Activated naive CD4-positive, alpha-beta T cell treated with anti-CD3 and anti-CD28 coated beads for 36 hours (primary cell): Measurements from ENCODE around the gene FOXM1. TPM values are rescaled to one million over a fixed set of nuclear protein-coding genes. Genes with fewer than 3 reads are reported as not detected.

ENCODE experiments used
- CTCF ChIA-PET: fragments of 350-600 bp; sonication (Branson Sonifier 250); formaldehyde crosslinking; loops from one replicate; lab custom pipeline; 2021; ENCODE audit warnings: antibody characterized with exemption; lab: Charles Lee
- DNase-seq: peaks from one replicate; pipeline ENCODE4 v3.0.0-alpha.2; 2020
- H3K27ac Mint-ChIP-seq: one replicate; pipeline ENCODE4 v1.8.0; 2021; ENCODE audit warnings: mild to moderate bottlenecking, mixed read lengths
- H3K27me3 Mint-ChIP-seq: one replicate; pipeline ENCODE4 v1.8.0; 2021; ENCODE audit warnings: low read depth, mixed read lengths
- H3K36me3 Mint-ChIP-seq: one replicate; pipeline ENCODE4 v1.8.0; 2021; ENCODE audit warnings: low read depth, mixed read lengths
- H3K4me1 Mint-ChIP-seq: one replicate; pipeline ENCODE4 v1.8.0; 2021; ENCODE audit warnings: low read depth, mixed read lengths
- H3K4me3 Mint-ChIP-seq: one replicate; pipeline ENCODE4 v1.8.0; 2021; ENCODE audit warnings: mild to moderate bottlenecking, moderate library complexity, mixed read lengths
- H3K9me3 Mint-ChIP-seq: one replicate; pipeline ENCODE4 v1.8.0; 2021; ENCODE audit warnings: mixed read lengths
- intact Hi-C: fragments of 100-400 bp; cut with micrococcal nuclease; formaldehyde crosslinking; loops from one replicate; pipeline ENCODE4 v1.15.1; 2023
- total RNA-seq, 2 experiments: library from RNA; stranded (reverse); gene quantifications; one replicate each; pipeline ENCODE4 v1.2.3, GENCODE V29; 2021

Gene FOXM1
- total RNA-seq, 2 experiments from 2014 or later, result 74.6 to 80.5 TPM

- H3K9me3 Mint-ChIP-seq, result no peaks in the 10 kb centered on the region
- CTCF ChIA-PET, result interaction anchor here (0.5 to 2.1 kb wide), 4 partner anchors 14 to 100 kb away, joined by 5 to 10 read pairs (median 5); no protein-coding TSS in a partner anchor
- peaks cover 9% of the 10 kb centered on the region for H3K36me3 Mint-ChIP-seq
- peak within 1 kb of the TSS; percentile 99 for H3K4me3 Mint-ChIP-seq
- peaks cover 25% of the 10 kb centered on the region for H3K4me1 Mint-ChIP-seq
- no peaks in the 10 kb centered on the region for H3K27me3 Mint-ChIP-seq
- DNase-seq, result peak; percentile 98
- H3K27ac Mint-ChIP-seq, result peak within 1 kb of the TSS; percentile 98
- intact Hi-C loops, result loop anchor here (1.0 to 2.0 kb wide), 6 partner anchors 18 to 1016 kb away; partner anchors contain the start of genes FKBP4, FOXM1, RHNO1 and TULP3
Observed at GRCh38 chr12:2812290-2813213, 64.4 kb downstream of the FOXM1 start, which contains the start of gene ITFG2. Gene ITFG2 (plus strand): TSS chr12:2812668. CDS start chr12:2812761, 93 bp downstream.

GRCh38 chr12:2811801-2812200 is 65.2 kb downstream of the FOXM1 start:
- Mint-ChIP-seq H3K27me3 (no peaks in the 10 kb centered on the region), H3K27ac (peak overlapping the region; percentile 98)

More at GRCh38 chr12:2811801-2812200, 65.2 kb downstream of the FOXM1 start:
- H3K36me3 Mint-ChIP-seq, result peaks cover 6% of the 10 kb centered on the region
- H3K4me1 Mint-ChIP-seq, result peaks cover 25% of the 10 kb centered on the region
- peak overlapping the region; percentile 99 for H3K4me3 Mint-ChIP-seq
- DNase-seq, result no peak
- CTCF ChIA-PET, result interaction anchor here (0.6 to 2.1 kb wide), 2 partner anchors 13 to 139 kb away, joined by 3 to 10 read pairs; no protein-coding TSS in a partner anchor
- intact Hi-C loops, result loop anchor here (1.0 to 2.0 kb wide), 5 partner anchors 18 to 1015 kb away; partner anchors contain the start of genes FKBP4, FOXM1, RHNO1 and TULP3
- no peaks in the 10 kb centered on the region for H3K9me3 Mint-ChIP-seq

Other genes starting within 250 kb of the FOXM1 start
- 100 to 1,000 TPM; 139 TPM for gene FKBP4, start 82.2 kb downstream of the FOXM1 start, total RNA-seq
- 10 to 100 TPM; 27.5 to 30.5 TPM for gene ITFG2, start 64.5 kb downstream of the FOXM1 start, total RNA-seq
- gene NRIP2, start 42.1 kb downstream of the FOXM1 start, total RNA-seq, result not detected
- gene TEX52, start 20.1 kb downstream of the FOXM1 start, total RNA-seq, result not detected
- 10 to 100 TPM; 64.6 to 68.1 TPM for gene RHNO1, start within 50 bp of the FOXM1 start, total RNA-seq
- gene TULP3, start 13.7 kb upstream of the FOXM1 start, total RNA-seq, result 1 to 10 TPM; 4.1 to 4.4 TPM
- 1 to 10 TPM; 3.7 to 4.5 TPM for gene TEAD4, start 82.2 kb upstream of the FOXM1 start, total RNA-seq
- gene TSPAN9, start 200.2 kb upstream of the FOXM1 start, total RNA-seq, result under 1 TPM; 0.72 to 0.91 TPM